ENCODE results near the gene C4orf36.

Gene C4orf36

DNA sequence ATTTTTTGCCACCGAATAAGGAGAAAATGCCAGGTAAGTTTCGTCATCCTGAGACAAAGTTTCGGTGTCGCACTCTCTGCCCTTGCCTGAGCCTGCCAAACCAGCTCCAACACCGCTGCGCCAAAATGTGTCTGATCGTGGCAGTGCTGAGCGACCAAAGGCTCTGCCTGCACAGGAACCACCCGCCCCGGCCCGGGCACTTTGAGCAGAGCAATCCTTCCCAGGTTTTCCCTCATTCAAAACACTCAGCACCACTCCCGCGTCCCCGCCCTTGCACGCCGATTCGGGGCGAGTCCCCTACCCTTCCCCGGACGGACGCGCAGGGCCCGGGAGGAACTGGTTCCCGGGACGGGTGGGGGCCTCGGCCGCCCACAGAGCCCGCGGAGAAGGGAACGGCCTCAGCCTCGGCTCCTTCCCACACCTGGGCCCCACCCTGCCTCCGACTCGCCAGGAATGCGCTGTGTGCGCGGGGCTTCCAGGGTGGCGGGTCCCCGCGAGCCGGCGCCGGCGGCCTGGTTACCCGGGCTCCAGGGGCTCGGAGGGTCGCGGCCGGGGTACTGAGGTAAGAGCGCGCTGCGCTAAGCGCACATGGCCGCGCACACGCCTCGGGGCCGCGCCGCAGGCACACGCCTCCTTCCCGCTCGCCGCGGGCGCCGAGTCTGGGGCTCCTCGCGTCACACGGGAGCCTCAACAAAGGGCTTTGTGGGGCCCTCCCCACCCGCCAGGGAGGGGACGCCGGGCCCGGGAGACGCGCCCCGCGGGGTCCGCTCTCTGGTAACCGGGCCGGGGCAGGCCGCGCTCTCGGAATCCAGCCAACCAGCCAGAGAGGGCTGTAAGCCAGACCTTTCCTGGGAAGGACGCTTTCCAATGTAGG, at the start of gene C4orf36:
C4orf36 (minus strand) TSS at position 661 of the 874 bp plus-strand sequence. CDS start 902 bp downstream, outside the sequence.
- DNase-seq (ENCODE audit: low read depth in 2 of 2): no peak

DNA sequence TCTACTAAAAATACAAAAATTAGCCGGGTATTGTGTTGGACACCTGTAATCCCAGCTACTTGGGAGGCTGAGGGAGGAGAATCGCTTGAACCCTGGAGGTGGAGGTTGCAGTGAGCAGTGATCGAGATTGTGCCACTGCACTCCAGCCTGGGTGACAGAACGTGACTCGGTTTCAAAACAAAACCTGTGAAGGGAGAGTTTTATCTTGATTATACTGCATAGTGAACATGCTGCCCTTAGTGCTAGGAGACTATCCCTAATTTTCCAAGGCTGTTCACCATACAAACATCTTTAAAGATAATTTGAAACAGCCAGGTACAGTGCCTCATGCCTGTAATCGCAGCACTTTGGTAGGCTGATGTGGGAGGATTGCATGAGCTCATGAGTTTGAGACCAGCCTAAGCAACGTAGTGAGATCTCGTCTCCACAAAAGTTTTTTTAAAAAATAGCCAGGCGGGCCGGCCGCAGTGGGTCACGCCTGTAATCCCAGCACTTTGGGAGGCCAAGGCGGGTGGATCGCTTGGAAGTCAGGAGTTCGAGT, 48.8 kb upstream of the C4orf36 start:
- DNase-seq (ENCODE audit: low read depth in 2 of 2): no peak

DNA sequence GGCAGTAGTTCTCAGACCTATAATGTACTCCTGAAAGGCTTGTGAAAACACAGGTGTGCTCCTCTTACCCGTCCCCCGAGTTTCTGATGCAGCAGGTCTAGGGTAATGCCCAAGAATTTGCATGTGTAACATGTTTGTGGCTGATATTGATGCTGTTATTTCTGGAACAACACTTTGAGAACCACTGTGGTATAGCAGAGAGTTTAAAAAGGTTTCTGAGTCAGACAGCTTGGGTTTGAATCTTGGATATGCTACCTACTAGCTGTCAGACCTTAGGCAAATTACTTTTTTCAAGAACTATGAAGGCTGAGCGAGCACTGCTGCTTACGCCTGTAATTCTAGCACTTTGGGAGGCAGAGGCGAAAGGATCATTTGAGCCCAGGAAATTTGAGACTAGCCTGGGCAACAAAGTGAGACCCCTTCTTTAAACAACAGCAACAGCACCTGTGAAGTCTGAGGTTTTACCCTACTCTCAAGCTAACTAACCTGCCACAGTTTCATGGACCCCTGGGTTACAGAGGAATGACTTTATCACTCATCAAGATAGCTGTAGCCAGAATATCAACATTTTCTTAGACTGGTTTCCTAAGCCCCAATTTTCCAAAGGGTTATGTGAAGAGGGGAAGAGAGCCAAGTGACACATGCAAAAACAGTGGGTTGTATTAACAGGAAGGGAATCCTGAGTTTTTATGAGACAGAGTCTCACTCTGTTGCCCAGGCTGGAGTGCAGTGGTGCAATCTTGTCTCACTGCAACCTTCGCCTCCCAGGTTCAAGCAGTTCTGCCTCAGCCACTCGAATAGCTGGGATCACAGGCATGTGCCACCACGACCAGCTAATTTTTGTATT, 47.7 kb upstream of the C4orf36 start:
- no peak for DNase-seq (ENCODE audit: low read depth in 2 of 2)

- DNase-seq (ENCODE audit: low read depth in 2 of 2): no peak
Measured at GRCh38 chr4:86938771-86939520, 46.7 kb upstream of the C4orf36 start.

DNA sequence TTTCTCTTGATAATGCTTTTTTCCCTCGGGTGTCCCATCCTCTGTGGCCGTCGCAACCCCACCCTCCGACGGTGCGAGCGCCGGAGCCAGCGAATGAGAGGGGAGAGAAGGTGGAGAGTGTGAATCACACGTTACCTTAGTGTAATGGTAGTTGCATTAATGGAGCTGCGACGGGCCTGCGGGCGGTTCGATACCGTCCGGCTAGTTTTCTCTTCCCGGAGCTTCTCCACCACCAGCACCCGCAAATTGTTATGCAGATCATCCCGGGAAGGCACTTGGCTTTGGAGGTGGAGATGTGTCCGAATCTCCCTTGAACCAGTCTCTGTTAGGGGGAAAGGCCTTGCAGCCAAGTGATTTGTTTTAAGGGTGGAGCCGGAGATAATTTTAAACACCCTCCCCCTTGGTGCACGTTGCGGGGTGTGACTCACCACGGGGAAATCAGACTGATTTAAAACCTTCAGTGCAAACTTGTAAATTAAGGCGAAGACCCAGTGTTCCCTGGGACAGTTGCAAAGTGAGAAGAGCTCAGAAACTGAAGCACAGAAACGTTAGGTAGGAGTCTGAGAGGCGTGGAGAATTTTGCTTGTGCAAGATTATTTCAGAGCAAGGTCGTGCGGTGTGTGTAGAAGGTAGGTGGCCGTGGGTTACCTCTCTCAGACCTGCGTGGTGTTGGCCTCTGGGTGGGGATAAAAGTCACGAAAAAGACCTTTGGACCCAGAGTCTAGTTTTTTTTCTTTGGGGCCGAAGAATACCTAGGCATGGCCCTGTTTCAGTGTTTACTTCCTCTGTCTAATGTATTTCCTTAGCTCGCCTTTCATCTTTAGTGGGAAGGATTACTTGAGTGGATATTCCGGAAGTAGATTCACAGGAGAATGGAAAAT, 43.9 kb upstream of the C4orf36 start:
- DNase-seq (ENCODE audit: low read depth in 2 of 2): peak; percentile 60 to 64

- DNase-seq (ENCODE audit: low read depth in 2 of 2): no peak
Measured at GRCh38 chr4:86935566-86935852, 43.3 kb upstream of the C4orf36 start.

DNA sequence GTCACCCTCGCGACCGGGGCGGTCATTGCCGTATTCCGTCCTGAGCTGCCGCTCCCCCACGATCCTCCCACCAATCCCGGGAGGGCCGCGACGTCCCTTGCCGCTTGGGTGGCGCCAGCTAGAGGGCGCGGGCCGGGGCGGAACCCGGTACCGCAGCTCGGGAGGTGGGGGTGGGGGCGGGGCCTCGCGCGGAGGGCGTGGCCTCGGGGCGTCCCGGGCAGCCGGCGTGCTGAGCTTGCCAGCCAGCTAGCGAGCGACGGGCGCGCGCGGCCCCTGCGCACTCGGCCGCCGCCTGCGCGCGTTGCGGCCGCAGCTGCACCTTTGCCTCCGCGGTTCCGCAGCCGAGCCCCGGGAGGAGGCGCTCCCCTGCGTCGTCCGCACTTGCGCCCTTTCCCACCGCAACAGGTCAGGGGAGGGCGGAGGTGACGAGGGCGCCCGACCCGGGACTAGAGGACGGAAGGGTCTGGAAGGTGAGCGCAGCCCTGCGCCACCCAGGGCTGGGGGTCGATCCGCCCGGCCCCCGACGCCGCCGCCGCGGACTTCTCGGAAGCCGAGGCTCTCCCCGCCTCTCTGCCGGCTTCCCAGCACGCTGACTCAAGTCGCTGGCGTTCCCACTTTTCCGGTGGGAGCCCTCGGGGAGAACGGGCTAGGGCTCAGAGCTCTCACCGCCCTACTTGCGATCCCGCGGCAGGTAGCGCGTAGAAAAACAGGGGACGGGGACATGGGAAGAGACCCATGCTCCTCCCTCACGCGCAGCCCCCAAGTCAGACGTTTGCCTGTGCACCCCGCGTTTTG, 42.7 kb upstream of the C4orf36 start, which contains the start of gene AFF1:
AFF1 (plus strand) TSS at position 241 of the 795 bp plus-strand sequence. CDS start 13,523 bp downstream, outside the sequence.
- peak; percentile 88 to 90 for DNase-seq (ENCODE audit: low read depth in 2 of 2)

- no peak for DNase-seq (ENCODE audit: low read depth in 2 of 2)
Measured at GRCh38 chr4:86934147-86934770, 42.0 kb upstream of the C4orf36 start.

- no peak for DNase-seq (ENCODE audit: low read depth in 2 of 2)
Measured at GRCh38 chr4:86928400-86929255, 36.4 kb upstream of the C4orf36 start.

GRCh38 chr4:86927843-86928395, 35.7 kb upstream of the C4orf36 start:
- DNase-seq (ENCODE audit: low read depth in 2 of 2): peak in 1 of 2 donors; percentile 28

DNA sequence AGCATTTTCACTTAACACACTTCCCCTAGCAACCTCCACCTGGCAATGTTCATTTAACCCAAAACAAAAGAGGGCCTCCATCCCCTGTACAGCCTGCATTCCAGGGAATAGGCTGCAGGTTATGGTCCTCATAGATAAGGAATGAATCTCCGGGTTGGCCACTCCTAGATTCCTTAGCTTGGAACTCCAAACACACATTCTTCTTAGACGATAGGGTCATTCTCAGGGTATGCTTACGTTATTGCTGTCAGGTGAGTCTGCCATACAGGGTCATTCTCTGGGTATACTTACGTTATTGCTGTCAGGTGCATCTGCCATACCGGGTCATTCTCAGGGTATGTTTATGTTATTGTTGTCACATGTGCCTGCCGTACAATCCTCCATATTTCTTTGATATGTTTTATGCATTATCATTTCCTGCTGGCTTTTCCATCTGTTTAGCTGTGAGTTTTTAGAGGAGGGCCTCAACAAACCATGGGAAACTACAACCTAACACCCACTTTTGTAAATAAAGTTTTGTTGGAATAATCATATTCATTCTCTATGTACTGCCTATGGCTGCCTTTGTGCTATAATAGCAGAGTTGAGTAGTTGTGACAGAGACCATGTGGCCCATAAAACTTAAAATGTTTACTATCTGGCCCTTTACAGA, 34.3 kb upstream of the C4orf36 start:
- DNase-seq (ENCODE audit: low read depth in 2 of 2): no peak

DNA sequence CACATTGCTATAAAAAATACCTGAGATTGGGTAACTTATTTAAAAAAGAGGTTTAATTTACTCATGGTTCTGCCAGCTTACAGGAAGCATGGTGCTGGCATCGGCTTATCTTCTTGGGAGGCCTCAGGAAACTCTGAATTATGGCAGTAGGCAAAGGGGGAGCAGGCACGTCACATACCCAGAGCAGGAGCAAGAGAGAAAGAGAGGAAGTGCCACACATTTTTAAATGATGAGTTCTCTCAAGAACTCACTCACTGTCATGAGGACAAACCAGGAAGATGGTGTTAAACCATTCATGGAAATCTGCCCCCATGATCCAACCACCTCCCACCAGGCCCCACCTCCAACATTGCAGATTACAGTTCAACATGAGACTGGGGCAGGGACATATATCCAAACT, 32.6 kb upstream of the C4orf36 start:
- DNase-seq (ENCODE audit: low read depth in 2 of 2): no peak

- DNase-seq (ENCODE audit: low read depth in 2 of 2): no peak
Measured at GRCh38 chr4:86921608-86922252, 29.5 kb upstream of the C4orf36 start.

DNA sequence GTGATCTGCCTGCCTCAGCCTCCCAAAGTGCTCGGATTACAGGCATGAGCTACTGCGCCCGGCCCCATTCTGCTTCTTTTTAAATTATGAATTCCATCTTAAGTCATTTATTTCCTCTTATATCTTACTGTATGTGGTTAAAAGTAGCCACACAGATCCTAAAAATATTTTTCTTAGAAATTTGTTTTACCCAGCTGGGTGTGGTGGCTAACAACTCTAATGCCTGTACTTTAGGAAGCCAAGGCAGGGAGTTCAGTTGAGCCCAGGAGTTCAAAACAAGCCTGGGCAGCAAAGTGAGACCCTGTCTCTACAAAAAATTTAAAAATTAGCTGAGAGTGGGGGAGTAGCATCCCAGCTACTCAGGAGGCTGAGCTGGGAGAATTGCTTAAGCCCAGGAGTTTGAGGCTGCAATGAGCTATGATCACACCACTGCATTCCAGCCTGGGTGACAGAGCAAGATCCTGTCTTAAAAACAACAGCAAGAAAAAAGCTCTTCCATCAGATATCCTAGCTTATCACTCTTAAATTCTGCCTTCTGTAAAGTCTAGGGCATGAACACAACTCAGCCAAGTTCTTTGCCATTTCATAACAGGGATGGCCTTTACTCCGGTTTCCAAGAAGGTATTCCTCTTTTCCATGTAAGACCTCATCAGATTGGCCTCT, 27.5 kb upstream of the C4orf36 start:
- DNase-seq (ENCODE audit: low read depth in 2 of 2): no peak

GRCh38 chr4:86918539-86919072, 26.4 kb upstream of the C4orf36 start:
- no peak for DNase-seq (ENCODE audit: low read depth in 2 of 2)
